Measurements from ENCODE around the gene NEURL4. TPM values are rescaled to one million over a fixed set of nuclear protein-coding genes. Genes with fewer than 3 reads are reported as not detected.

Gene NEURL4
- total and polyA plus RNA-seq, 2 donors (not counting 1 experiment from before 2014, with no cell fraction given): 54.6 to 85.2 TPM

- ChIA-PET POLR2A (interaction anchor here (0.6 to 1.5 kb wide), 4 partner anchors 16 to 171 kb away, joined by 3 to 7 read pairs (median 4); partner anchors contain the start of genes NEURL4 and POLR2A), CTCF (interaction anchor here (1.2 to 2.2 kb wide), 7 partner anchors 8 to 268 kb away, joined by 3 to 19 read pairs (median 6); partner anchors contain the start of gene NEURL4)
- Histone ChIP-seq H3K4me3 (ENCODE audit: control extremely low read depth in 1 of 5, extremely low read depth in 1 of 5, insufficient read depth in 1 of 5, low read depth in 2 of 5, low read length in 4 of 5) (no peak overlapping the region), H3K4me2 (replicated peaks; ENCODE audit: low read depth, low read length, poor library complexity, severe bottlenecking) (peak overlapping the region; percentile 91), H3K27me3 (replicated peaks in 1 of 4; ENCODE audit: control extremely low read depth in 1 of 4, control insufficient read depth in 3 of 4, insufficient read depth in 4 of 4, low read length in 3 of 4) (no peaks in the 10 kb centered on the region), H3K9ac (ENCODE audit: low read length) (no peak overlapping the region), H2AFZ (ENCODE audit: insufficient read depth, low read depth, low read length, poor library complexity, severe bottlenecking) (no peak overlapping the region), H3K4me1 (ENCODE audit: control insufficient read depth in 2 of 2, insufficient read depth in 2 of 2, low read length in 2 of 2) (peaks cover 34 to 60% of the 10 kb centered on the region in 2 donors), H3K9me3 (ENCODE audit: control extremely low read depth in 1 of 3, control insufficient read depth in 2 of 3, insufficient read depth in 1 of 3, low read length in 2 of 3) (no peaks in the 10 kb centered on the region), H4K20me1 (ENCODE audit: control insufficient read depth, insufficient read depth, low read length, poor library complexity, severe bottlenecking) (peaks cover 63% of the 10 kb centered on the region), H3K79me2 (ENCODE audit: control insufficient read depth, insufficient read depth, low read length) (peaks cover 64% of the 10 kb centered on the region), H3K27ac (ENCODE audit: low read length in 2 of 2) (peak overlapping the region in 1 of 2 donors; percentile 91), H3K36me3 (replicated peaks in 1 of 2; ENCODE audit: control extremely low read depth in 1 of 2, control insufficient read depth in 1 of 2, extremely low read depth in 1 of 2, insufficient read depth in 2 of 2, low read length in 1 of 2) (peaks cover 5 to 67% of the 10 kb centered on the region in 2 experiments)
- TF ChIP-seq EZH2 (IDR thresholded peaks at IDR 0.05; ENCODE audit: borderline replicate concordance, insufficient read depth, low read depth, low read length, poor library complexity, severe bottlenecking) (no peak), CTCF (IDR thresholded peaks at IDR 0.05) (peak; percentile 17)
- 96% methylated on average over 4 of the region's 7 CpGs for WGBS (ENCODE audit: insufficient coverage)
- H3K4me3 Mint-ChIP-seq: peak overlapping the region; percentile 87
- DNase-seq: no peak
- peak overlapping the region; percentile 93 for H3K27ac Mint-ChIP-seq
- intact Hi-C loops (cut with micrococcal nuclease): no loop called here
- no peaks in the 10 kb centered on the region for H3K27me3 Mint-ChIP-seq
- H3K9me3 Mint-ChIP-seq (ENCODE audit: insufficient read depth): no peaks in the 10 kb centered on the region
- H3K4me1 Mint-ChIP-seq: peaks cover 69% of the 10 kb centered on the region
- no peak for ATAC-seq (ENCODE audit: low read depth)
These were observed 15.8 kb downstream of the NEURL4 start for GRCh38 chr17:7313088-7313889.

All from B cell (primary cell).